Stimulated activated CD4-positive, alpha-beta T cell treated with anti-CD3 and anti-CD28 coated beads, Interleukin-15, amount 100 ng/mL, for 1 hour (primary cell): ENCODE results near the gene SLC52A3.

ENCODE experiments used
- DNase-seq, 2 donors: peaks; one replicate each; pipeline ENCODE4 v3.0.0-alpha.2; 2020; ENCODE audit warnings: low read depth in 1 of 2, low spot score in 1 of 2

The SLC52A3 gene

DNA sequence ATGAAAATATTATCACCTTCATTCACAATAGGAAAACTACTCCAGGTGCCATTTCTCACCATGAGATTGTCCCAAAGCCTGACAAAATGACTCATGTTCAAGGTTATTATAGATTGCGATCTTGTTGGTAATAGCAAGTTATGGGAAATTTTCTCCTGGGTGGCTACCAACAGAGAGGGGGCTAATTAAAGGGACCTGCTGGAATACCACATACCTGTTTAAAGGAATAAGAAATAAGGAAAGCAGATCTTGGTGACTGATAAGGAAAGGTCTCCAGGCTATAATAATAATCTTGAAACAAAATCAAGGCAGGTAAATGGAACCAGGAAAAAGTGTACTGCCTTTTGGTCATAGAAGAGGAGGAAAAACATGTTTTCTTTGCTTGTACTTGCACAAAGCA is 1.4 kb downstream of the SLC52A3 start:
- no peak for DNase-seq

DNA sequence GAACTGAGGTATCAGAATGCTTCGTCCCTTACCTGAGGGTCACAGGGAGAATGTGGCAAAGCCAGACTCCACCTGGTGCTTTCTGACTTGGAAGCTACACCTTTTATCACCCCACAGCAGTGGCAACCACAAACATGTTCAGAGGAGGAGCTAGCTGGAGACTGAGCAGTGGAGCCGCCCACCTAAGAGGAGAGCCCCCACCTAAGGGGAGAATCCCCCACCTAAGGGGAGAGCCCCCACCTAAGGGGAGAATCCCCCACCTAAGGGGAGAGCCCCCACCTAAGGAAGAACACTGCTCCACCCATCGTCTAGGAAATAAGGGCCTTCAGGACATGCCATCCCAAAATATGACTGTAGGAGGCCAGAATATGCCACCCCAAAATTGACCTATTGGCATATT is 4.0 kb downstream of the SLC52A3 start:
- DNase-seq, result no peak

DNA sequence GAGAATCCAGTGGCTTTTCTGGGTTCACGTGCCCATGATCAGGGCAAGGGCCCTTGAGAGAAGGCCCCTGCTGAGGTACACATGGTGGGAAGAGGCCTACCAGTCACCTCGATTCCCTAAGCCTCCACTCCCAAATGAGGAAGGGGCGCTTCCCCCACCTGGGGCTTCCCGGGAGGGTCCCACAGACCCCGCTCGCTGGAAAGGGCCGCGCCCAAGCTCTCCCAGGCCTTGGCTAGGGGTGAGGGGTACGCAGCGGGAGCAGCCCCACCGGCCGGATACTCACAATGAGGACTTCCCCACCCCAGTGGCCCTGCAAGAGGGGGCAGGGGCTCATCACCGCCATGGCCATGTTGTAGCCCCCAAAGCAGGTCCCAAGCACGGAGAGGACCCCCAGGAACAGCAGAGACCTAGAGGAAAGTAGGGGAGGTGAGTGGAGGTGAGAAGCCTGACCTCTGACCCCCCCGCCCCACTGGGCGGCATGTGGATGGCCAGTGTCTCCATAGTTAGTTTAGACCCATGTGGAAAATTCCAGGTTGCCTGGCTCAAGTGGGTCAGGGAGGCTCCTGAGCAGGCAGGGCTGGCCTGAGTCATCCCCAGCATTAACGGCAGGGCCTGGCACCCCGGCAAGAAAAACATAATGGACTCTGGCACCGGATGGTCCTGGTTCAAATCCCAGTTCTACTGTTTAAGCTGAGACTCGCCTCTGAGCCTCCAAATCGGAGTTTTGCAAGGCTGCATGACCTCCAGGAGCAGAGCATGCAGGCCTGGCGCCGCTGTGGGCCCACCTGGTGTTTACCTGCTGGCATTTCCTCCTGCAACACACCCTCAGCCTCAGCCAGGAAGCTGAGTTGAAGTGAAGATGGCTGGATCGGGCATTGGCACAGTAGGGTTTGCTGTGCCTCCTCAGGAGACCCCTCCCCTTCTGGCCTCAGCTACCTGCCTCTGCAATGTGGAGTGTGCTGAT is 6.6 kb downstream of the SLC52A3 start:
- no peak for DNase-seq

DNA sequence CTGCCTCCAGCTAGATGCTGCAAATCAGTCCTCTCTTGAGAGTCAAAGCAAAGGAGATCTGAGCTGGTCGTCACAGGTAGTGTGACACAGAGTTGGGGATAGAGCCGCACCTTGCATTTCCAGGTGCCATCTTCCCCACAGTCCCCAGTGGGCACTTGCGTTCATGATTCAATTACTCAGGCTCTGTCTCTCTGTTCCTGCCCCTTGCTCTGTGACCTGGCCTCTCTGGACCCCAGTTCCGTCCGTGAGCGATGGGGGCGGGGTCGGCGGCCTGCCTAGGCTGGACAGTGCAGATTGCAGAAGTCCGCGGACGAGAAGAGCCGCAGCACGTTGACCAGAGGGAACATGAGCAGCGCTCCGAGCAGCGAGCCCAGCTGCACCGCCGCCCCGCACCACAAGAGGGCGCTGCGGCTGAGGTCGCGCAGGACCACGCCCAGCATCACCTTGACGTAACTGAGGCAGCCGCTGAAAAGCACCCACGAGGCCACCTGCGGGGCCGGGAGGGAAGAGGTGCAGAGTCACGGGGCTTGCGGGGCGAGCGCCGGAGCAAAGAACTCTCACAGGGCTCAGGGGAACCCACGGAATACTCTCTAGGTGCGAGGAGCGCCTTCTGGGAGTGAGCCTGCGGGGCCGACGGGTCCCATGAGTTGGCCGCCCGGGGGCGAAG is 7.4 kb downstream of the SLC52A3 start:
- no peak for DNase-seq

DNA sequence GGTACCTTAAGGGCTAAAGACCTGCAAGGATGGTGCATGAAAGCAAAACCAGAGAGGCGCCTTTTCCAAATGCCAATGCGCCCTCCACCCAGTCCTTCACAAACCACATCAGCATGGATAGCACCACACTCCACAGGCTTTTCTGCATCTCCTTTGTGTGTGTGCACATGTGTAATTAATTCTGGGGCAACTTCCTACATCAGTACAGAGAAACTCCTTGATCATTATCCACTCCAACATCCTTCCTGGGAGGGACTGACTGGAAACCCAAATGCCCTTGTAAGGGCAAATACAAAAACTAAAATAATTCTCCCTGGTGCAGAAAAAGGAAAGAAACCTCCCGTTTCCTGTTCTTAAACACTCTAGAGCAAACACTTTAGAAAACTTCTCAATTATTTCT is 10.8 kb downstream of the SLC52A3 start:
- no peak for DNase-seq

DNA sequence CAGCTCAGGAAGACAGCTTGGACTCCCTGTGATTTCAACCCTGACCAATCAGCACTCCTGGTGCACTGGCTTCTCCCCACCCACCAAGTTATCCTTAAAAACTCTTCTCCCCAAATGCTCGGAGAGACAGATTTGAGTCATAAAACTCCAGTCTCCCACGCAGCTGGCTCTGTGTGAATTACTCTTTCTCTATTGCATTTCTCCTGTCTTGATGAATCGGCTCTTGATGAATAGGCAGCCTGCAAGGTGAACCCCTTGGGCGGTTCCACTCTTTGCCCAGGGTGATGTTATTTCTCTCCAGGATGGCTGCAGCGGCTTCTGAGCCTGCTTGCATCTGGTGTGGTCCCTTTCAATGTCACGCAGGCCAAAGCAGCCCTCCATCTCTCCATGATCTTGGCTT is 12.4 kb downstream of the SLC52A3 start:
- DNase-seq, result no peak

DNA sequence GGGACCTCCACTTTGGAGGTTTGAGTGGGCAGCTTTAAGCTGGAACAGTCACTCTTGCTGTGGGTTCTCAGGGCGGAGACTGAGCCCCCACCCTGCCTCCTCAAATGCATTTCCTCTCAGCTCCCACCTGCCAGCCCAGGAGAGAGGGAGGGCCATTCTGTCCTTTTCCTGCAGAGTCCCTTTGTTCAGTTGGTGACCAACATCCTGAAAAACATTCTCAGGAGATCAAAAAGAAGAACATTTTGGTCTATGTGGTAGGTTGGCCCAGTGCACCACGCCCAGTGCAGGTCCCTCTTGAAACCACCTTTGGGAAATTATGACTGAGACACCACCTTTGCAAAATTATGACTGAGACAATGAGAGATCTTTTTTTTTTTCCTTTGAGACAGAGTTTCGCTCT is 13.4 kb downstream of the SLC52A3 start:
- DNase-seq, result no peak

DNA sequence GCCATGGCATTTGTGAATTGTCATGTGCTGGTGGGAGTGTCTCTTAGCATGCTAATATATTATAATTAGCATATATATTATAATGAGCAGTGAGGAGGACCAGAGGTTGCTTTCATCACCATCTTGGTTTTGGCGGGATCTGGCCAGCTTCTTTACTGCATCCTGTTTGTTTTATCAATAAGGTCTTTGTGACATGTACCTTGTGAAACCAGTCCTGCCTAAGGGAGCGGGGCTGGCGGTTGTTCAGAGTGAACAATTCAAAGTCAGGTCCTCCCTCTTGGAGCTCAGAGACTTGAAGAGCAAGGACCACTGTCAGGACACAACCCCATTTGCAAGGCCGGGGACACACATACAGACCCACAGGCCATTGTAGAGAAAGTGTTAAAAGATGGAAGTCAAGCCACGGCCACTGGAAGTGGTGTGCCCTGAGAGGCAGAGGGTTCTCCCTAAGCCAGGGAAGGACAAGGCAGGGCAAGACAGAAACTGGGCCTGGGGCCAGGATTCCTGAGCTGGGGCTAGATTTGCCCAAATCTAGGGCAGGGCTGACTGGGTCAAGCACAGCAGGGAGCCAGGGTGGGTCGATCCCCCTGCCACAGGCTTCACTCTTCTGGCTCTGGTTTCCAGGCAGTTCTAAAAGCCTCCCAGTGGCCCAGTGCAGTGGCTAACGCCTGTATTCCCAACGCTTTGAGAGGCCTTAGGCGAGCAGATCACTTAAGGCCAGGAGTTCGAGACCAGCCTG is 14.2 kb downstream of the SLC52A3 start:
- DNase-seq, result no peak

DNA sequence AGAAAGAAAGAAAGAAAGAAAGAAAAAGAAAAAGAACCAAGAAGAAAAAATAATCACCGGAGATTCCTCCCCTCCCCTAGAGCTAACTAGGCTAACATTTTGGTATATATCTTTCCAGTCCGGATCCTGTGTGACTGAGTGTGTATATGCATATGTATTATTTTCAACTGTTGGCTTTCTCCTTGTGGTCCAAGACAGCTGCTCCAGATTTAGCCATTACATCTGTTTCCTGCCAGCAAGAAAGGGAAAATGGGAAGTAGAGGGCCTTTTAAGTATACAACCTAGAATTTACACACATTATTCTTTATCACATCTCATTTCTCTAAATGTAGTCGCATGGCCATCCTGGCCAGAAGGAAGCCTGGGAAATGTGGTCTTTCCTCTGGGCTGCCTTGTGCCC is 15.2 kb downstream of the SLC52A3 start:
- DNase-seq, result no peak

DNA sequence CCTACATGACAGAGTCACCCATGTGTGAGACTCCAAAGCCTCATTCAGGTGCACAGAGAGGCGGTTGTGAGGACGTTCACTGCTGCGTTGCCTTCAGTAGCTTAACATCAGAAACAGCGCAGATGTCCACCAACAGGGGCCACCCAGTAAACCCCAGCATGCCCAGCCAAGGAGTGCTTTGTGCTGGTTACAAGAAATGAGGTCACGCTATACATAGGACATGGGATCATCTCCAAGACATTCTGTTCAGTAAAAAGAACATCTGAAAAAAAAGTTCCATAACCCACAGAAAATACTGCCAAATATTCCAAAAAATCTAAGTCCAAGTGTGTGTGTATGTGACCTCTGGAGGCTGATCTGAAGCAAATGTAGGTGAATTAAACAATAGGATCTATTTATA is 16.0 kb downstream of the SLC52A3 start:
- DNase-seq, result no peak

DNA sequence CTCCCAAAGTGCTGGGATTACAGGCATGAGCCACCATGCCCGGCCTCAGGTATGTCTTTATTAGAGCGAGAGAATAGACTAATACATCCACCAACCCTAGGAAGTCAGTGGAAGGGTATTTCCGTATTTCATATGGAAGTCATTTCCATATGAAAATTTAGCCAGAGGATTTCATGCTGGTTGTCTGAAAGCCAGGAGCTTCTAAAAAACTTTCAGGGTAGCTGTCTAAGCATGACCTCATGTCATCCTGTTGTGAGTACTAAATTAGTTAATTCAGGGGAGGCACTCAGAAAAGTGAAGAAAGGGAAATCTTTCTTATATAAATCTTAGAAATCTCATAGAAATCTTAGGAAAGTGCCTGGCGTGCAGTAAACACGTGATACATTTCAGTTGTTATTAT is 16.5 kb downstream of the SLC52A3 start:
- DNase-seq, result no peak

DNA sequence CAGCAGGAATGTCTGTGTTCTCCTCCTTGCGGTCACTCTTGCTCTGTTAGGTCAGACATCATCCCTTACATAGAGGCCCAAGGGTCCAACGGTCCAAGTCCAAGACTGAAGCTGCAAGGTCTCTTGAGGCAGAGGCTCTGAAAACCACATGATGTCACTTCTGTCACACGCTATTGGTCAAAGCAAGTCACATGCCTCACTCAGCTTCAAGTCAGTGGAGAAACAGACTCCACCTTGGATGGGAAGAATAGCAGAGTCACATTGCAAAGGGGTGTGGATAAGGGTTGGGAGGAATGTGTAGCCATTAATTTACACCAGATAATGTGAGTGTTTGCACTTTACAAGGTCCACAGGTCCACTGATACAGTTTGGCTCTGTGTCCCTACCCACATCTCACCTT is 17.5 kb downstream of the SLC52A3 start:
- DNase-seq, result no peak

DNA sequence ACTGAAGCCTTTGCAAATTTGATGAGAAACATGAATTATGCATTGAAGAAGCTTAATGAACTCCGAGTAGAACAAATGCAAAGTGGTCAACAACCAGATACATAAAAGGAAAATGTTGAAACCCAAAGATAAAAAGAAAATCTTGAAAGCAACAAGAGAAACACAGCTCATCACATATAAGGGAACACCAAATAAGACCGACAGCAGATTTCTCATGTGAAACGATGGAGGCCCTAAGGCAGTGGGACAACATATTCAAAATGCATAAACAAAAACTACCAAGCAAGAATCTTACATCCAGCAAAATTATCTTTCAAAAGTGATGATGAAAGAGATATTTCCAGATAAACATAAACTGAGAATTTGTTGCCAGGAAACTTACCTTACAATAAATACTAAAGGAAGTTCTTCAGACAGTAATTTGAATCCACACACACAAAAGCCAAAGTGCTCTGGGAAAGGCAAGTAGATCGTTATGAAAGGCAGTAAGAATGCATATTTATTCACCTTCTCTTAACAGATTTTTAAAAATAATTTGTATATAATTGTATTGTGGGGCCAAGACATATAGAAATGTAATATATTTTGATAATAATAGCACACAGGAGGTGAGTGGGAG is 22.5 kb downstream of the SLC52A3 start:
- DNase-seq, result no peak

DNA sequence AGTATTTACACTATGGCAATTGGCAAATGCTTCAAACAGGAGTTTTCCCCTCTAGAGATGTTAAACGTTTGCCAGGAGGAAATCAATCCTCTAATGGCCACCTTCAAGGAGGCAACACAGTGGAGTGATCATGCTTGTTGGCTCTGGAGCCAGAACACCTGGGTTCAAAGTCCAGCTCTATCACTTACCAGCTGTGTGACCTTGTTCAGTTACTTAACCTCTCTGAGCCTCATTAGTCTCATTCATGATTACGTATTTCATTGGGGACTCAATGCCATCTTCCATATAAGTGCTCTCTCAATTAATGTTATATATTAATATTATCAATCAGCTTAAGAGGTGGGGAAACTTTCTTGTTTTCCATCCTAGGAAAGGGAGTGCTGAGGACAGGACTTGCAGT is 26.1 kb downstream of the SLC52A3 start:
- DNase-seq, result no peak

DNA sequence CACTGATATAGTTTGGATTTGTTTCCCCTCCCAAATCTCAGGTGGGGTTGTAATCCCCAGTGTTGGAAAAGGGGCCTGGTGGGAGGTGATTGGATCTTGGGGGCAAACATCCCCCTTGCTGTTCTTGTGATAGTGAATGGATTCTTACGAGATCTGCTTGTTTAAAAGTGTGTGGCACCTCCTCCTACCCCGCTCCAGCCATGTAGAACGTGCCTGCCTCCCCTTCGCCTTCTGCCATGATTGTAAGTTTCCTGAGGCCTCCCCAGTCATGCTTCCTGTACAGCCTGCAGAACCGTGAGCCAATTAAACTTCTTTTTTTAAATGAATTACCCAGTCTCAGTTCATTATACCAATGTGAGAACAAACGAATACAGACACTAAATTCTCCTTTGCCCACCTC is 26.7 kb downstream of the SLC52A3 start:
- DNase-seq, result no peak

DNA sequence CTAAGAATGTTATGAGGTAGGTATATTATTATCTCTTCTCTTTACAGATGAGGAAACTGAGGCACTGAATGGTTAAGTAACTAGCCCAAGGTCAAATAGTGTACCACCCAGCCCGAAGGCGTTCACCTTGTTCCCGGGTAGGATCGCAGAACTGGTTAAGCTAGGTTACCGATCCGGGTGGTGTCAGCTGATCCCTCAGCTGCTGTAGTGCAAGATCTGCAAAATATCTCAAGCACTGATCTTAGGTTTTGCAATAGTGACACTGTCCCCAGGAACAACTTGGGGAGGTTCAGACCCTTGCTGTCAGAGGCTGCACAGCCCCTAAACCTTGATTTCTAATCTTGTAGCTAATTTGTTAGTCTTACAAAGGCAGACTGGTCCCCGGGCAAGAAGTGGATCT is 28.1 kb downstream of the SLC52A3 start:
- DNase-seq, result no peak

DNA sequence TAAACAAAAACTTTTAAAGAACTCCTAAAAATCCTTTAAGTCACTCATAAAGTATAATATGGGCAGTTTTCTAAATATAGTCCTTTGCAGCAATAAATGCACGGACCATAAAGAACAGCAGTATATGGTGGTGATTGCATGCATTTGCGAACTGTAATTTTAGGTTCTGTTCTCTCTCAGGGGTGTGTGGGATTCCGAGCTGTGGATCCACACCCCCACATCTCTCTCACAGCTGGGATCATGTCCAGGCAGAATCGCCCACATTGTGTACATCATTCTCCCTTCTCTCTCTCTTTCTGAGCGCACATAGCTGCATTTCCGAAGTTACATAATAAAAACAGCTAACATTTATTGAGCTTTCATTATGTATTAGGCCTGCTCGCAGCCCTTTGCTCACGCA is 28.6 kb downstream of the SLC52A3 start:
- no peak for DNase-seq

DNA sequence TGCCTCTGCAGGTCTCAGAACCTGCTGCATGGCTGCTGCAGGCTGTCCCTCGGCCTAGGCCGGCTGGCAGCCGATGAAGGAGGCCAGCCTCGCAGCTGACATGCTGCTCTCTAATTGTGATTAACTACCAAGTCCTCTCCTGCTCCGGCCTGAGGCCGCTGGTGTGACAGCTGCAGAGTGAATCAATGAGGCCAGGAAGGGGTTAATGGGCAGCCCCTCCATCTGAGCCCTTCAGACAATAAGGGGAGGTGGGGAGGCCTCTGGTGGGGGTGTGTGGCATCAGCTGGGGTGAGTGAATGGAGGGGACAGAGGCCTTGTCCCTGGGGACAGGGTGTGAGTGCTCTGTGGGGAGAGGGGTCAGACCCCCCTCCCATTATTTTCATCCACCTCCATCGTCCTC is 34.4 kb downstream of the SLC52A3 start:
- no peak for DNase-seq

DNA sequence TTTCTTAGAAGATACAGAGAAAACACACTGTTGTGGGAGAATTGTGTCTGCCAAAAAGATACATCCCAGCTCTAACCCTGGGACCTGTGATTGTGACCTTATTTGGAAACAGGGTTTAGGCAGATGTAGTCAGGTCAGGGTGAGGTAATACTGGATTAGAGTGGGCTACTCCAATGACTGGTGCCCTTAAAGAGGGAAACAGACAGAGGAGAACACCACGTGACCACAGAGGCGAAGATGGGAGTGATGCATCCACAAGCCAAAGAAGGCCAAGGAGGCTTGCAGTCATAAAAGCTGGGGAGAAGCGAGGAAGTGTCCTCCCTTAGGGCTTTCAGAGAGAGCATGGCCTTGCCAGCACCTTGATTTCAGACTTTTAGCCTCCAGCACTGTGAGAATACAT is 35.6 kb downstream of the SLC52A3 start:
- no peak for DNase-seq

DNA sequence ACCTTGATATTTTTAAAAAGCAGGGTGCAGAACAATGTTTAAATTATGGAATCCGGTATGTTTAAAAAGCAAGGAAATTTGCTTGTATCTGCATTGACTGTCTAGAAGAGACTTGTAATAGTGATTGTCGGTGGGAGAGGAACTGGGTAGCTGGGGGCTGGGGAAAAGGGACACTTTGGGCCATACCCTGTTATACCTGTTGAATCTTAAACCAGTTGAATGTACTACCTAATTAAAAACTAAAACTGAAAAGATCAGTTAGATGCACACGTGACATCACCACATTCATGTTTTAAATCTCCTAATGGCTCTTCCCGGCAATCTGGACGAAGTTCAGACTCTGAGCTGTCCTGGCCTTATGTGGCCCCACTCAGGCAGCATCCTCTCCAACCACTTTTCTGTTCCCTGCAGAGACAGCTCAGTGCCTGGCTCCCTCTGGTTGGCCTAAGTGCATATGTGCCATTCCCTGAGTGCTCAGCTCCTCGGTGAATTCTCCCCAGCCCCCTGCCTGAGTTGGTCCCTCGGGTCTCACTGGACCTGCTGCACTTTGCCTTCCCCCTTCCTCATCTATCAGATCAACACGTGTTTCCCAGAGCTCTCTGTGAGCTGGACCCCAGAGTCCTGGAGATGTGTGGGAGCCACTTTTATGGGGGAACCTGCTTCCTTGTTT is 36.3 kb downstream of the SLC52A3 start:
- no peak for DNase-seq

DNA sequence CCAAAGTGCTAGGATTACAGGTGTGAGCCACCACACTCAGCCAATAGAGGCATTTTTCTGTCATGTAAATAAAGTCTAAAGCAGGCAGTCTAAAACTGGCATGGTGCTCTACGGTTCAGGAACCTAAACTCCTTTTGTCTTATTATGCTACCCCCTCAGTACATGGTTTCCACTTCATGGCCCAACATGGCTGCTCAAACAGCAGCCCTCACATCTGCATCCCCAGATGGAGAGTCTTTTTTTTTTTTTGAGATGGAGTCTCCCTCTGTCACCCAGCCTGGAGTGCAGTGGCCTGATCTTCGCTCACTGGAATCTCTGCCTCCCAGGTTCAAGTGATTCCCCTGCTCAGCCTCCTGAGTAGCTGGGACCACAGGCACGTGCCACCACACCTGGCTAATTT is 38.3 kb downstream of the SLC52A3 start:
- DNase-seq, result no peak
